Activated CD4-positive, alpha-beta T cell treated with anti-CD3 and anti-CD28 coated beads, Interleukin-2, amount 50 U/mL, for 16 hours (primary cell): ENCODE results near the gene PHF20.
"Not testable (repeated sequence)": the region's sequence is repeated elsewhere in the genome, so short reads cannot be mapped to it uniquely, and the experiment has no call there.

Source experiments
- DNase-seq: peaks from one replicate; pipeline ENCODE4 v3.0.0-alpha.2; 2020

The PHF20 gene

DNA sequence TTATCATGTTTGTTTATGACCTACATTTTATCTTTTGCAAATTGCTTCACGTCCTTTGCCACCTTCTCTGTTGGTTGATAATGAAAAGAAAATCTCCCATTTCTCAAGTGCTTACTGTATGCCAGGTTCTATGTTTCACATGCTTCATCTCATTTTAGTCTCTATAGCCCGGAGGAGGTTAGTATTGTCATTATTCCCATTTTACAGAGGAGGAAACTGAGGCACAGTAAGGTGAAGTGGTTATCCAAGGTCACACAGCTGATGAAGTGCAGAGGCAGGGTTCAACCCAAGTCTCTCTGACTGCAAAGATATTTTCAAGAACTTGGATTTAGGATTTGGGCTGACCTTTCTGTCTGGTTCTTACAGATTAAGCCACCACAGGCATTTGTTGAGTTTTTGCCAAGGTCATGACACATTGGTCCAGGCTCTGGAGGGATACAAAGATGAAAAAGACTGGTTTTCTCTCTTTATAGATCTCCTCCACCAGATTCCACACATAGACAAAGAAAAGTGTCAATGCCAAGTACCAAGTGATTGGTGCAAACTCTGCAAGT is 217.2 kb downstream of the PHF20 start:
- no peak for DNase-seq

DNA sequence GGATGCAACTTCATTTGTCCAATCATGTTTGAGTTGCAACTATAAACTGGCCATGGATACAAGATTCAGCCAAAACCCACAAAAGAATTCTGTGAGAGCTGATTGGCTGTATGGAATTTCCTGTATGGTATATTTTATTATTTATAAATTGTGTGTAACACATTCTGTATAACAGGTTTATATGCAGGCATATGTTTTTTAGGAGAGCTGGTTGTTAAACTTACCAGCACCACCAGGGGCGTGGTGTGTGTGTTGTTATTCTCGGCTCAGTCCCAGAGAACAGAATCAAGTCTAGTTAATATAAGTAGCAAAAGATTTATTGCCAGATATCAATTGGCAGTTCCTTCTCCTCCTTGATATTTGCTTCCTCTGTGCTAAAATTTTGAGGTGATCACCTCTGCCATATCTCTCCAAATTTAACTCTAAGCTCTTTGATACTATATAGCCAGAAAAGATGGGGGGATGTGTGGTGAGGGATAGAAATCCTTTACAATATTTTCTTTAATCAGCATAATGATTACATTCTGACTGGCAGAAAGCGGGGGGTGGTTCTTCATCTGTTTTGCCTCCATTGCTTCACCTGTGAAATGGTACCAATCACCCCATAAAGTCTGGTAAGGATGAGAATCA is 219.4 kb downstream of the PHF20 start:
- DNase-seq = peak; percentile 7

DNA sequence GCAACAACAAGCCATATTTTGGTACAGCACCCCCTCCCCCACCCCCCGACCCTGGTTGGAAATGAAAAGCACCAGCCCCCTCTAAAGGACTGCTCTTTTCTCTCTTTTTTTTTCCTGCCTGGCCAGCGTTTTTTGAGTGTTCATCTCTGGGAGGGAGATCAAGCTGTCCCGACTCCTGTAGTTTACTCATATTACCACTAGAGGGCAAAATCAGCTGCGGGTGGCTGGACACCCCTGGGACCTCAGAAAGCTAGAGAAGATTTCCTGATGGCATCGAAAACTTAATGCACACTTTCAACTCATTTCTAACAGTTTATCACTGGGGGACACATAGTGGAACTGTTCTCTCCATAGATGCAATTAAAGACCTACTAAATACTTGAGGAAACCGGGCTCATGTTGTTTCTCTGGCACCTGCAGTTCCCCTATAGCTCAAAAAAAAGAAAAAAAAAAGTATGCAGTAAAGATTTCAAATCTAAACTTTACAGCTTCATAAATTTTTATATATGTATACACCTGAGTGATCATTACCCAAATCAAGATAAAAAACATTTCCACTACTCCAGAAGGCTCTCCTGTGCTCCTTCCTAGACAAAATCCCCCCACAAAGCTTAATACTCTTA is 221.0 kb downstream of the PHF20 start:
- DNase-seq = peak; percentile 72

DNA sequence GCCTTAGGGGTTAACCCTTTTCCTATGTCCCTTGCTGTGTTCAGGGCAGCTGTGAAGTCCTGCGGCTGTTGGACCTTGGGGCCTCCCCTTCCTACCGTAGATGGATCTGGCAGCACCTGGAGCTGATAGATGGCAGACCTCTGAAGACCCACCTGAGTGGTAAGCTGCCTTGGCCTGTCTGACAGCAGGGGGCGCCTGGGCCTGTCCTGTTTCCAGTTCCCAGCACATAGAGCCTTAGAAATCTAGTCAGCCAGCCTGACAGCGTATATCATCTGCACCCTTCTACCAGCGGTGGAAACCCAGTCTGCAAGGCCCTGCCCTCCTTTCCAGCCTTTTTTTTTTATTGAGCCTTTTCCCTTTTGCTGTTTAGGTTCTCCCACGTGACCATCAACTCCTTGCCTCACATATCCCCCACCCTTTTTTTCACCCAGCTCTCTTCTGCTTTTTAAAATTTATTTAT is 223.2 kb downstream of the PHF20 start:
- peak; percentile 75 for DNase-seq

DNA sequence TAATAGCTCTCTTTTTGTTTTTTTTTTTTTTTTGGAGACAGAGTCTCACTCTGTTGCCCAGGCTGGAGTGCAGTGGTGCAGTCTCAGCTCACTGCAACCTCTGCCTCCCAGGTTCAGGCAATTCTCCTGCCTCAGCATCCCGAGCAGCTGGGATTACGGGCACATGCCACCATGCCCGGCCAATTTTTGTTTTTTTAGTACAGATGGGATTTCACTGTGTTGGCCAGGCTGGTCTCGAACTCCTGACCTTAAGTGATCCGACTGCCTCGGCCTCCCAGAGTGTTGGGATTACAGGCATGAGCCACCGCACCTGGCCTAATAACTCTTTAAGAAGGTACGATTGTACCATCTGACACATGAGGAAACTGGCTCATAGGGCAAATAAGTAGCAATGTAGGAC is 224.7 kb downstream of the PHF20 start:
- not testable (repeated sequence) for DNase-seq
